HEK293 (cell line): ENCODE data around the gene NR3C1.

Experiments used
- CTCF ChIA-PET: fragments of 350-600 bp; formaldehyde crosslinking; extraction: SDS; loops from one replicate; lab custom pipeline; 2021; ENCODE audit warnings: antibody characterized with exemption; lab: Yijun Ruan, JAX
- POLR2A ChIA-PET: fragments of 300-600 bp; formaldehyde crosslinking; extraction: SDS; loops from one replicate; lab custom pipeline; 2020; ENCODE audit warnings: antibody characterized with exemption, inconsistent platforms; lab: Yijun Ruan, JAX
- H3K27ac ChIP-seq: fragments of 200-500 bp; sonication (Bioruptor generic); 2 replicates; pipeline ENCODE4 v1.5.1; 2014; ENCODE audit warnings: low read depth, low read length, control low read depth, inconsistent platforms; ENCODE audit errors: extremely low read depth
- H3K36me3 ChIP-seq, 2 experiments: fragments of 200-500 bp in 1 of 2; sonication (Bioruptor generic) in 1 of 2; 1 replicate in 1 of 2; 2 replicates in 1 of 2; pipeline ENCODE4 v1.5.1; 2014 to 2017; ENCODE audit warnings: inconsistent platforms in 2 of 2, low read length in 2 of 2; ENCODE audit not compliant: control insufficient read depth in 2 of 2, insufficient read depth in 1 of 2
- H3K4me1 ChIP-seq: fragments of 200-500 bp; sonication (Bioruptor generic); 2 replicates; pipeline ENCODE4 v1.5.1; 2014; ENCODE audit warnings: mild to moderate bottlenecking, low read length, inconsistent platforms; ENCODE audit not compliant: control insufficient read depth, insufficient read depth
- H3K4me3 ChIP-seq: 2 replicates; pipeline ENCODE4 v1.5.1; 2011; ENCODE audit warnings: low read depth, mild to moderate bottlenecking, control low read depth, low read length, moderate library complexity
- H3K9me3 ChIP-seq: fragments of 200-500 bp; sonication (Bioruptor generic); 2 replicates; pipeline ENCODE4 v1.5.1; 2014; ENCODE audit warnings: low read depth, low read length, inconsistent platforms; ENCODE audit not compliant: control insufficient read depth, insufficient read depth
- KLF1 ChIP-seq: fragments of 450-650 bp; formaldehyde crosslinking; IDR thresholded peaks from 2 replicates; pipeline ENCODE4 v1.5.1; 2016; ENCODE audit warnings: missing biosample characterization, missing genetic modification characterization
- KLF17 ChIP-seq: fragments of 450-650 bp; formaldehyde crosslinking; IDR thresholded peaks from 2 replicates; pipeline ENCODE4 v1.5.1; 2016; ENCODE audit warnings: missing biosample characterization, missing genetic modification characterization
- OSR2 ChIP-seq: fragments of 450-650 bp; formaldehyde crosslinking; IDR thresholded peaks from 2 replicates; pipeline ENCODE4 v1.5.1; 2016; ENCODE audit warnings: missing biosample characterization, missing genetic modification characterization
- PRDM10 ChIP-seq: fragments of 450-650 bp; formaldehyde crosslinking; IDR thresholded peaks from 2 replicates; pipeline ENCODE4 v1.5.1; 2016; ENCODE audit warnings: missing biosample characterization, missing genetic modification characterization
- SCRT1 ChIP-seq: fragments of 450-650 bp; formaldehyde crosslinking; IDR thresholded peaks from 2 replicates; pipeline ENCODE4 v1.5.1; 2016; ENCODE audit warnings: missing biosample characterization, missing genetic modification characterization, borderline replicate concordance
- SCRT2 ChIP-seq: fragments of 450-650 bp; formaldehyde crosslinking; IDR thresholded peaks from 2 replicates; pipeline ENCODE4 v1.5.1; 2016; ENCODE audit warnings: missing biosample characterization, missing genetic modification characterization
- SP7 ChIP-seq: fragments of 450-650 bp; formaldehyde crosslinking; IDR thresholded peaks from 2 replicates; pipeline ENCODE4 v1.5.1; 2016; ENCODE audit warnings: missing biosample characterization, missing genetic modification characterization
- ZFHX2 ChIP-seq: fragments of 450-650 bp; formaldehyde crosslinking; conservative IDR thresholded peaks from 2 replicates; pipeline ENCODE4 v1.5.1; 2016; ENCODE audit warnings: missing biosample characterization, missing genetic modification characterization
- ZNF391 ChIP-seq: fragments of 450-650 bp; formaldehyde crosslinking; IDR thresholded peaks from 2 replicates; pipeline ENCODE4 v1.5.1; 2016; ENCODE audit warnings: low read depth, missing biosample characterization, missing genetic modification characterization, borderline replicate concordance
- ZNF510 ChIP-seq: fragments of 450-650 bp; formaldehyde crosslinking; IDR thresholded peaks from 2 replicates; pipeline ENCODE4 v1.5.1; 2018; ENCODE audit warnings: mild to moderate bottlenecking, missing genetic modification characterization, missing biosample characterization; ENCODE audit not compliant: insufficient replicate concordance
- ZNF600 ChIP-seq: fragments of 450-650 bp; formaldehyde crosslinking; IDR thresholded peaks from 2 replicates; pipeline ENCODE4 v1.5.1; 2016; ENCODE audit warnings: missing biosample characterization, missing genetic modification characterization
- ZNF692 ChIP-seq: fragments of 450-650 bp; formaldehyde crosslinking; IDR thresholded peaks from 2 replicates; pipeline ENCODE4 v1.5.1; 2016; ENCODE audit warnings: missing biosample characterization, missing genetic modification characterization

The NR3C1 gene

DNA sequence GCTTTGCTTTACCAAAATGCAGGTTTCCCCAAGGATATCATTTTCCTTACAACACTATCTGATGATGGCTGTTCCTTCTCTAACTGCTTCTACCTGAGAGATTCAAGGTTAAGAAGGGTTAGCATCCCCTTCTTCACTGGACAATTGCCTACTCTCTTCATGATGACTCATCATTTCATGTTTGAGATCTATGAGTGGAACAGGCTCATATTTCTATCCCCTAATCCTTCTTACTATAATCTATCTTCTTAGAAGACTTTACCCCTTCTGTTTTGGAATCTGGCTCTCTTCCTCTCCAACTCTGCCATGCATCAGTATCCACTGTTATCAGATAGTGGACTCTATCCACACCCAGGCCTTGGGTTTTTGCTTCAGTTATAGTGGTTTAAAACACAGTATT lies 54.3 kb downstream of the NR3C1 start:
- POLR2A ChIA-PET, result no interaction called here
- H3K4me1 ChIP-seq, result peaks cover 7% of the 10 kb centered on the region
- H3K36me3 ChIP-seq, result no peaks in the 10 kb centered on the region

GRCh38 chr5:143347698-143348344 lies 55.7 kb downstream of the NR3C1 start:
- Histone ChIP-seq H3K27ac (no peak overlapping the region), H3K4me3 (no peak overlapping the region), H3K4me1 (peaks cover 6% of the 10 kb centered on the region), H3K36me3 (no peaks in the 10 kb centered on the region), H3K9me3 (no peaks in the 10 kb centered on the region)
- TF ChIP-seq SCRT2 (tag by site-specific recombination), result peak; percentile 91
- no peak for TF ChIP-seq ZFHX2 (tag by site-specific recombination)
- TF ChIP-seq SCRT1, result peak; percentile 85
- no peak for TF ChIP-seq KLF17 (tag by site-specific recombination)
- ChIA-PET POLR2A (no interaction called here), CTCF (interaction anchor here (1.0 kb wide), 1 partner anchor 8 kb away, joined by 4 read pairs; no protein-coding TSS in a partner anchor)

More for the DNA sequence above, 54.3 kb downstream of the NR3C1 start:
- CTCF ChIA-PET, result no interaction called here
- H3K4me3 ChIP-seq, result no peak overlapping the region
- H3K9me3 ChIP-seq, result no peaks in the 10 kb centered on the region
- peak; percentile 59 for TF ChIP-seq PRDM10
- TF ChIP-seq OSR2, result peak; percentile 19; the same call in 1 of the 2 replicates
- 0 out of 2 replicates have a peak, but pooled peaks have one; percentile 12 for TF ChIP-seq ZNF600
- no peak for TF ChIP-seq ZNF391 (tag by site-specific recombination)
- TF ChIP-seq SP7 (tag by site-specific recombination), result 0 out of 2 replicates have a peak, but pooled peaks have one; percentile 25
- no peak overlapping the region for H3K27ac ChIP-seq

GRCh38 chr5:143347046-143347445 lies 56.4 kb downstream of the NR3C1 start:
- H3K9me3 ChIP-seq, result no peaks in the 10 kb centered on the region
- peaks cover 8% of the 10 kb centered on the region for H3K4me1 ChIP-seq
- ChIA-PET POLR2A (no interaction called here), CTCF (no interaction called here)
- H3K36me3 ChIP-seq, result no peaks in the 10 kb centered on the region
- H3K4me3 ChIP-seq, result no peak overlapping the region
- no peak overlapping the region for H3K27ac ChIP-seq
- TF ChIP-seq KLF17 (tag by site-specific recombination) (no peak), ZNF510 (no peak), KLF1 (tag by site-specific recombination) (no peak), ZNF692 (tag by site-specific recombination) (no peak)
- TF ChIP-seq, all 188 proteins: peak for 0
